Tibial artery (tissue), 4 donors: Measurements from ENCODE around the gene TMEM44.

Experiments
- DNase-seq, 2 donors: peaks; one replicate each; pipeline ENCODE4 v3.0.0-alpha.2; 2019
- H3K27ac ChIP-seq, 2 donors: fragments of 200-600 bp; sonication (generic) in 1 of 2; 1 replicate in 1 of 2; 2 replicates in 1 of 2; pipeline ENCODE4 v1.5.1; 2018 to 2019; ENCODE audit warnings: mild to moderate bottlenecking in 1 of 2
- H3K27me3 ChIP-seq, 2 donors: fragments of 200-600 bp; sonication (generic) in 1 of 2; one replicate each; pipeline versions ENCODE4 v1.5.1 to v1.6.0; 2016 to 2019
- H3K36me3 ChIP-seq, 3 donors: fragments of 200-600 bp; sonication (generic) in 2 of 3; one replicate each; pipeline ENCODE4 v1.5.1; 2016 to 2019; ENCODE audit warnings: mild to moderate bottlenecking in 2 of 3
- H3K4me1 ChIP-seq, 4 donors: fragments of 200-600 bp; sonication (generic) in 2 of 4; 1 replicate in 3 of 4; 2 replicates in 1 of 4; pipeline ENCODE4 v1.5.1; 2016 to 2019
- H3K4me3 ChIP-seq, 2 donors: fragments of 200-600 bp; sonication (generic) in 1 of 2; 1 replicate in 1 of 2; 2 replicates in 1 of 2; pipeline ENCODE4 v1.5.1; 2018 to 2019; ENCODE audit warnings: mild to moderate bottlenecking in 2 of 2
- H3K9me3 ChIP-seq, 3 donors: fragments of 200-600 bp; sonication (generic) in 1 of 3; one replicate each; pipeline ENCODE4 v1.5.1; 2016 to 2019
- CTCF ChIP-seq, 2 experiments: fragments of 200-600 bp in 1 of 2; fragments of 450-650 bp in 1 of 2; IDR thresholded peaks; one replicate each; pipeline ENCODE4 v1.5.1; 2017 to 2019; ENCODE audit warnings: antibody characterized with exemption in 2 of 2, mild to moderate bottlenecking in 1 of 2, moderate library complexity in 1 of 2
- intact Hi-C: fragments of 100-400 bp; cut with DNase I; formaldehyde crosslinking; loops from one replicate; pipeline ENCODE4 v1.15.0; 2023; ENCODE audit warnings: low total_unique reads

The TMEM44 gene

GRCh38 chr3:194602669-194603171 is 30.5 kb downstream of the TMEM44 start:
- Histone ChIP-seq H3K36me3 (no peaks in the 10 kb centered on the region), H3K4me3 (no peak overlapping the region), H3K4me1 (no peaks in the 10 kb centered on the region), H3K27ac (no peak overlapping the region), H3K9me3 (no peaks in the 10 kb centered on the region), H3K27me3 (no peaks in the 10 kb centered on the region)
- no peak for DNase-seq
- intact Hi-C loops = loop anchor here (10.0 kb wide), 1 partner anchor 268 kb away; no protein-coding TSS in a partner anchor
- no peak for TF ChIP-seq CTCF (IDR thresholded peaks at IDR 0.05)

GRCh38 chr3:194598771-194599557 is 34.3 kb downstream of the TMEM44 start:
- Histone ChIP-seq H3K4me1 (peaks cover 0 to 6% (median under 1%) of the 10 kb centered on the region in 4 donors), H3K9me3 (no peaks in the 10 kb centered on the region), H3K27me3 (no peaks in the 10 kb centered on the region), H3K4me3 (no peak overlapping the region), H3K27ac (no peak overlapping the region), H3K36me3 (no peaks in the 10 kb centered on the region)
- TF ChIP-seq CTCF (IDR thresholded peaks at IDR 0.05) = no peak
- intact Hi-C loops = no loop called here
- no peak for DNase-seq

DNA sequence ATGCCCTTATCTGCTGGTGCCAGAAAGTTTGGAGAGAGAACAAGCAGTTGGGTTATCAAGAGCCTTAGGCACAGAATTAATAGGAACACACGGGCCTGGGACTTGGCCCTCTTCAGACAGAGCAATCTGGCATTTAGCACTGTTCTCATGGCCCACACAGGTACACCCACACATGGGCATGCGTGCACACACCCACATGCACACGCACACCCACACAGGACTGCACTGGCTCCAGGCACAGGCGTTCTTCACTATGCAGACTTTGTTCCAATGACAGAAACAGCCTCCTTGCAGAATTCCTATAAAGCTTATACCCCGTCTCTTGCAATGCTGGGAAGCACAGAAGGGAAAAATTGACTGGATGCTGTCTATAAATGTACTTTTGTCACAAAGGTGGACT is 36.3 kb downstream of the TMEM44 start:
- H3K36me3 ChIP-seq = no peaks in the 10 kb centered on the region
- no peak overlapping the region for H3K4me3 ChIP-seq
- no peaks in the 10 kb centered on the region for H3K9me3 ChIP-seq
- DNase-seq = no peak
- intact Hi-C loops = no loop called here
- H3K27me3 ChIP-seq = no peaks in the 10 kb centered on the region
- H3K4me1 ChIP-seq = peaks cover 0 to 24% (median 8%) of the 10 kb centered on the region in 4 donors
- TF ChIP-seq CTCF (IDR thresholded peaks at IDR 0.05) = no peak
- H3K27ac ChIP-seq = no peak overlapping the region

DNA sequence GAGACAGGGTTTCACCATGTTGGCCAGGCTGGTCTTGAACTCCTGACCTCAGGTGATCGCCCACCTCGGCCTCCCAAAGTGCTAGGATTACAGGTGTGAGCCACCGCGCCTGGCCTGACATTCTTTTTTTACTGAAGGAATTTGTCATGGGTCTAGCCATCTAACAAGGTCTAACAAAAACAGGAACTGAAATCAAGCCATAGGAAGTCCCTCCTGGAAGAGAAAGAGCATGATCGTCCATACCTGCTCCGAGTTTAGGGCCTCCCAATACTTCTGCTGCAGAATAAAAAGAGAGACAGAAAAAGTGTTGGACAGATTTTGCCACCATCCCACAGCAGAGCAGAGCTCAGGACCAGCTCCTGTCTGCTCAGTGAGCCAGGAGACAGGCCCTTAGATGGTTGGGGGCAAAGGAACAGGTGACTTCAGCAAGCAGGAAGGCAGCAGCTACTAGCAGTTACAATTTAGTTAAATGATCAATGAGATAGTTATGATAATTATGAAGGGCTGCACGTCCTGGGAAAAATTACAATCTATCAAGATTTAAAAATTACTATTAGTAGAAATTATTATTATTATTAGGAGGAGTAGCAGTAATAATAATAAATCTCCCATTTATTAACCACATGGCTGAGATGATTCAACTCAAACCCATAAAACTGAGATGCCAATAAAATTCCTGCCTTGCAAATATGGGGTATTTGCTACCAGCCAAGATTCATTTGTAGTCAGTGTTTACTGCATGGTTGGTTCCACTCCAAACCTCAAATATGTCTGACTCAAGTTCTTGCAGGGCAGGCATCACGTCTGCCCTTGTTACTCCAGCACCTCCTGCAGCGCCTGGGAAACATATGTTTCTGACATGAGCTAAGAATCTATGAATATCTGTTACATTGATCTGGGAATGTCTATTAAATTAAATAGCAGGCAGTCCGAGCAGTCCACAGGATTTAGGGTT is 40.1 kb downstream of the TMEM44 start:
- intact Hi-C loops = loop anchor here (5.0 kb wide), 1 partner anchor 121 kb away; no protein-coding TSS in a partner anchor
- peak; percentile 55 to 84 for DNase-seq
- H3K27me3 ChIP-seq = no peaks in the 10 kb centered on the region
- no peaks in the 10 kb centered on the region for H3K9me3 ChIP-seq
- no peak overlapping the region for H3K4me3 ChIP-seq
- H3K27ac ChIP-seq = peak overlapping the region; percentile 57 to 69
- H3K36me3 ChIP-seq = peaks cover 0 to 2% (median 0%) of the 10 kb centered on the region in 3 donors
- no peak for TF ChIP-seq CTCF (IDR thresholded peaks at IDR 0.05)
- H3K4me1 ChIP-seq = peaks cover 0 to 30% (median 8%) of the 10 kb centered on the region in 4 donors

DNA sequence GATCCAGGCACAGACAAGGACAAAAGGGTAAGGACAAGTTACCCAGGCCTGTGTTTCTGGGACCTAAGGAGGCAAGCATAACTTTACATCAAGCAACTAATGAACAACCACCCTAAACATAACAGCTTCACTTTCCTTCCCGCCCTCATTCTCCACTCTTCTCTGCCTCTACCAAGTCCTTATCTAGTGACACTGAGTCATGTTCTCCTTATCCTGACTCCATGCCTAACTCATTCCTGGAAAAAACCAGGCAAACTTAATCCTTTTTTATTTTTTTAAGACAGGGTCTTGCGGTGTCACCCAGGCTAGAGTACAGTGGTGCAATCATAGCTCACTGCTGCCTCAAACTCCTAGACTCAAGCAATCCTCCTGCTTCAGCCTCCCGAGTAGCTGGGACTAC is 44.5 kb downstream of the TMEM44 start:
- Histone ChIP-seq H3K4me3 (no peak overlapping the region), H3K9me3 (no peaks in the 10 kb centered on the region), H3K4me1 (peaks cover 0 to 55% (median 18%) of the 10 kb centered on the region in 4 donors), H3K27me3 (no peaks in the 10 kb centered on the region), H3K36me3 (peaks cover 0 to 4% (median 0%) of the 10 kb centered on the region in 3 donors), H3K27ac (peak overlapping the region in 1 of 2 donors; percentile 74)
- intact Hi-C loops = loop anchor here (10.0 kb wide), 1 partner anchor 454 kb away; the partner anchor contains the start of gene HES1
- TF ChIP-seq CTCF (IDR thresholded peaks at IDR 0.05) = no peak
- DNase-seq = no peak
